ENCODE results near the gene TUSC2.

TUSC2 gene

GRCh38 chr3:50336452-50337174, 8.6 kb upstream of the TUSC2 start:
- H3K4me1 ChIP-seq (ENCODE audit: insufficient read depth, low read length, severe bottlenecking) = peaks cover 68% of the 10 kb centered on the region
- H2AFZ ChIP-seq (ENCODE audit: low read length) = no peak overlapping the region
- 0 out of 2 replicates have a peak, but pooled peaks cover 5% of the 10 kb centered on the region for H3F3A ChIP-seq (ENCODE audit: insufficient read depth, low read length)
- no peak for TF ChIP-seq EZH2 (IDR thresholded peaks at IDR 0.05; ENCODE audit: borderline replicate concordance, low read length)
- no peak for TF ChIP-seq CTCF (IDR thresholded peaks at IDR 0.05; ENCODE audit: low read length)
- no peaks in the 10 kb centered on the region for H4K20me1 ChIP-seq (ENCODE audit: insufficient read depth, low read length)
- H3K9me3 ChIP-seq (ENCODE audit: low read length) = no peaks in the 10 kb centered on the region
- H3K27me3 ChIP-seq (ENCODE audit: insufficient read depth, low read length) = no peaks in the 10 kb centered on the region
- peak overlapping the region; percentile 75 for H3K27ac ChIP-seq (ENCODE audit: low read depth, low read length, poor library complexity, severe bottlenecking)
- no peaks in the 10 kb centered on the region for H3K9me2 ChIP-seq (ENCODE audit: low read depth, low read length)
- peak overlapping the region; percentile 86 for H3K4me2 ChIP-seq (ENCODE audit: low read length)
- H3K36me3 ChIP-seq (ENCODE audit: insufficient read depth, low read length) = peaks cover 26% of the 10 kb centered on the region
- peaks cover 32% of the 10 kb centered on the region for H3K79me2 ChIP-seq (ENCODE audit: insufficient read depth, low read length)
- H3K4me3 ChIP-seq (ENCODE audit: low read depth, low read length, poor library complexity, severe bottlenecking) = peak overlapping the region; percentile 88
- H3K9ac ChIP-seq (ENCODE audit: low read length) = peak overlapping the region; percentile 96

- no peaks in the 10 kb centered on the region for H4K20me1 ChIP-seq (ENCODE audit: insufficient read depth, low read length)
- 0 out of 2 replicates have a peak, but pooled peaks cover 5% of the 10 kb centered on the region for H3F3A ChIP-seq (ENCODE audit: insufficient read depth, low read length)
- no peaks in the 10 kb centered on the region for H3K9me3 ChIP-seq (ENCODE audit: low read length)
- H3K4me2 ChIP-seq (ENCODE audit: low read length) = peak overlapping the region; percentile 55
- H3K79me2 ChIP-seq (ENCODE audit: insufficient read depth, low read length) = peaks cover 32% of the 10 kb centered on the region
- TF ChIP-seq EZH2 (IDR thresholded peaks at IDR 0.05; ENCODE audit: borderline replicate concordance, low read length) (no peak), CTCF (IDR thresholded peaks at IDR 0.05; ENCODE audit: low read length) (no peak)
- H3K27ac ChIP-seq (ENCODE audit: low read depth, low read length, poor library complexity, severe bottlenecking) = peak overlapping the region; percentile 19
- H3K9ac ChIP-seq (ENCODE audit: low read length) = peak overlapping the region; percentile 36; the same call in 1 of the 2 replicates
- H3K27me3 ChIP-seq (ENCODE audit: insufficient read depth, low read length) = no peaks in the 10 kb centered on the region
- H3K36me3 ChIP-seq (ENCODE audit: insufficient read depth, low read length) = peaks cover 47% of the 10 kb centered on the region
- no peak overlapping the region for H2AFZ ChIP-seq (ENCODE audit: low read length)
- peaks cover 50% of the 10 kb centered on the region for H3K4me1 ChIP-seq (ENCODE audit: insufficient read depth, low read length, severe bottlenecking)
- no peaks in the 10 kb centered on the region for H3K9me2 ChIP-seq (ENCODE audit: low read depth, low read length)
- no peak overlapping the region for H3K4me3 ChIP-seq (ENCODE audit: low read depth, low read length, poor library complexity, severe bottlenecking)
These were observed 6.5 kb upstream of the TUSC2 start for GRCh38 chr3:50334339-50335075.

GRCh38 chr3:50333744-50334328, 5.8 kb upstream of the TUSC2 start:
- peaks cover 46% of the 10 kb centered on the region for H3K4me1 ChIP-seq (ENCODE audit: insufficient read depth, low read length, severe bottlenecking)
- TF ChIP-seq EZH2 (IDR thresholded peaks at IDR 0.05; ENCODE audit: borderline replicate concordance, low read length) (no peak), CTCF (IDR thresholded peaks at IDR 0.05; ENCODE audit: low read length) (no peak)
- H4K20me1 ChIP-seq (ENCODE audit: insufficient read depth, low read length) = no peaks in the 10 kb centered on the region
- H2AFZ ChIP-seq (ENCODE audit: low read length) = no peak overlapping the region
- peak overlapping the region; percentile 55 for H3K4me2 ChIP-seq (ENCODE audit: low read length)
- H3K36me3 ChIP-seq (ENCODE audit: insufficient read depth, low read length) = peaks cover 50% of the 10 kb centered on the region
- 0 out of 2 replicates have a peak, but pooled peaks cover 3% of the 10 kb centered on the region for H3F3A ChIP-seq (ENCODE audit: insufficient read depth, low read length)
- H3K4me3 ChIP-seq (ENCODE audit: low read depth, low read length, poor library complexity, severe bottlenecking) = no peak overlapping the region
- H3K9me3 ChIP-seq (ENCODE audit: low read length) = no peaks in the 10 kb centered on the region
- peaks cover 32% of the 10 kb centered on the region for H3K79me2 ChIP-seq (ENCODE audit: insufficient read depth, low read length)
- peak overlapping the region; percentile 36; the same call in 1 of the 2 replicates for H3K9ac ChIP-seq (ENCODE audit: low read length)
- peak overlapping the region; percentile 19 for H3K27ac ChIP-seq (ENCODE audit: low read depth, low read length, poor library complexity, severe bottlenecking)
- no peaks in the 10 kb centered on the region for H3K9me2 ChIP-seq (ENCODE audit: low read depth, low read length)
- no peaks in the 10 kb centered on the region for H3K27me3 ChIP-seq (ENCODE audit: insufficient read depth, low read length)
